ENCODE measurements around the gene PHAF1.
"Not testable (repeated sequence)": the region's sequence is repeated elsewhere in the genome, so short reads cannot be mapped to it uniquely, and the experiment has no call there.

The PHAF1 gene

GRCh38 chr16:67105881-67106280, 3.9 kb upstream of the PHAF1 start:
- FAIRE-seq = no peak

DNA sequence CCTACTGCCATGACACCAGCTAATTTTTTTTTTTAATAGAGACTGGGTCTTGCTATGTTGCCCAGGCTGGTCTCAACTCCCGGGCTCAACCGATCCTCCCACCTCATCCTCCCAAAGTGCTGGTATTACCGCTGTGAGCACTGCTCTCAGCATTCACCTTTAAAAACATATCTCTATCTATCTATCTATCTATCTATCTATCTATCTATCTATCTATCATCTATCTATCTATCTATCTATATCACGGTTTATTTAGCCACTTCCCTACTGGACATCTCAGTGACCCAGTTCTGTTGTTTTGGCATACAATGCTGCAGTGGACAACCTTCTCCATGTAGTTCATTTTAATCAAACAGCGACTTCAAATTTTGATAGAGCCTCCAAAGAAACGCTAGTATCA, 1.3 kb upstream of the PHAF1 start:
- FAIRE-seq = no peak

GRCh38 chr16:67108931-67109406, 772 bp upstream of the PHAF1 start:
- no peak for FAIRE-seq

DNA sequence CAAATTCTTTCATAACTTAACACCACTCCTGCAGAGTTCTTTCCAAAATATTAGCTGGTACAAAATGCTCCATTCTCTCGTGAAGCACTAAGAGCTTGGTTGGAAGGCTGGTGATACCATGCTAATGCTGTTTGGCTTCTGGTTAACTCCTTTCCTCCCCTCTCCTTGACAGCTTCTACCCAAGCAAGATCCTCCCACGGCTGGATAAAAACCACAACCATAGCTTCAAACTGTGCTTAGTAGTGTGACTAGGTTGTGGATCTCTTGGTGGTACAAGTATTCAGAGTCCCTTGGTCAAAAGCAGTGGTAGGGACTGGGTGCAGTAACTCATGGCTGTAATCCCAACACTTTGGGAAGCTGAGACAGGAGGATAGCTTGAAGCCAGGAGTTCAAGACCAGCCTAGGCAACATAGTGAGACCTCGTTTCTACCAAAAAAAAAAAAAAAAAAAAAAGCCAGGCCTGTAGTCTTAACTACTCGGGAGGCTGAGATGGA, 2.3 kb downstream of the PHAF1 start:
- no peak for FAIRE-seq

- no peak for FAIRE-seq
Observed at GRCh38 chr16:67112591-67113399, 3.1 kb downstream of the PHAF1 start.

DNA sequence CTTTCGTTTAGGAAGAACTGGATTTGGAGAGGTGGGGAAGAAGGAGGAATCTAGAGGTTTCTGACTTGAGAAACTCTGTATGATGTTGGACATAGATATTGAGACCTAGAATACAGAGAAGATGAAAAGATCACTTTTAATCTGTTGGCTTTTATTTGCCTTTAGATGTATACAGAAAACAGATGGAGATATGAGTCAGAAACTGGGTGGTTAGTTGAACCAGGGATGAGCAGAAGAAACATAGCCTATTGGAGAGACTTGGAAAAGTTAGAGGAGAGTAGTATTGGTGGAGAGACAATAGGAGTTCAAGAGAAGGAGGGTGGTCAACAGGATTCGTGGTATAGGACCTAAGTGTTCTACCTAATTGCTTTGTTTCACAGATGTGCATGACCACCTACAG, 5.1 kb downstream of the PHAF1 start:
- FAIRE-seq = no peak

DNA sequence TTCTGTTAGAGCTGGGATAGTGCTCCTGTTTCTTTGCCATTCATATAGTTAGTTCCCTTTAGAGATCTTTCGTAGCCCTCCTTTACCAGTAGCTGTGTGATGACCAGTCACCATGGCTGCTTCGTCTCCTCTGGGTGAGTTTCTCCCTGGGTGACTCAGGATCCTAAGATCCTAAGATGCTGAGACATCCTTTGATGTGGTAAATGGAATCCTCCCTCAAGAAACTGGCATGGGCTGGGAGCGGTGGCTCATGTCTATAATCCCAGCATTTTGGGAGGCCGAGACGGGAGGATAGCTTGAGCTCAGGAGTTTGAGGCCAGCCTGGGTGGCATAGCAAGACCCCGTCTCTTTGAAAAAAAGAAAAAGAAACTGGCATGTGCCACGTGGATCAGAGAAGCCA, 5.9 kb downstream of the PHAF1 start:
- no peak for FAIRE-seq

DNA sequence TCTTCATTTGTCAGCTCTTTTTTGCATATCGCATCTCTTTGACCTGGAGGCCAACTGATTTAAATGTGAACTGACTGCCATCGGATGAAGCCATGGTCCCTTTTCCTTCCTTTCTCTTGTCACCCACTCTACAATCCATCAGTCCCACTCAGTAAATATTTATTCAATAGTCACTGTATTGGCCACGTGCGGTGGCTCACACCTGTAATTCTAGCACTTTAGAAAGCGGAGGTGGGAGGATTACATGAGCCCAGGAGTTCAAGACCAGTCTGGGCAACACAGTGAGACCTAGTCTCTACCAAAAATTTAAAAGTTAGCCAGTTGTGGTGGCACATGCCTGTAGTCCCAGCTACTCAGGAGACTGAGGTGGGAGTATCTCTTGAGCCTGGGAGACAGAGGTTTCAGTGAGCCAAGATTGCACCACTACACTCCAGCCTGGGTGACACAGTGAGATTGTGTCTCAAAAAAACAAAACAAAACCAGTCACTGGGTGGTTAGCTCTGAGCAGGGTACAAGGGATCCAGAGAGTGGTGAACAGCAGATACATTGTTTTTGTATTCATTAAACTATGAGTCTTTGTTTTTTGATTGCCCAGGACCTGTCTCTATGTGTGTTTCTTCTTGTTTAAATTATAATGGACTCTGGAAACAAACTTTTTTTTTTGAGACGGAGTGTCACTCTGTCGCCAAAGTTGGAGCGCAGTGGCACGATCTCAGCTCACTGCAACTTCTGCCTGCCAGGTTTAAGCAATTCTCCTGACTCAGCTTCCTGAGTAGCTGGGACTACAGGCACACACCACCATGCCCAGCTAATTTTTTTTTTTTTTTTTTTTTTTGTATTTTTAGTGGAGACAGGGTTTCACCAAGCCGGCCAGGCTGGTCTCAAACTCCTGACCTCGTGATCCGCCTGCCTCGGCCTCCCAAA, 6.9 kb downstream of the PHAF1 start:
- no peak for FAIRE-seq

DNA sequence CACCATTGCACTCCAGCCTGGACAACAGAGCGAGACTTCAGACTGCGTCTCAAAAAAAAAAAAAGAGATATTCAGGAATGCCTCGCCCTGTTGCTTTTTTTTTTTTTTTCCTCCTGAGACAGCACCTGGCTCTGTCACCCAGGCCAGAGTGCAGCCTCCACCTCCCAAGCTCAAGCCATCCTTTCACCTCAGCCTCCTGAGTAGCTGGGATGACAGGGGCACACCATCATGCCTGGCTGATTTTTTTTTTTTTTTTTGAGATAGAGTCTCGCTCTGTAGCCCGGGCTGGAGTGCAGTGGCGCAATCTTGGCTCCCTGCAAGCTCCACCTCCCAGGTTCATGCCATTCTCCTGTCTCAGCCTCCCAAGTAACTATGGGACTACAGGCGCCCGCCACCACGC, 8.0 kb downstream of the PHAF1 start:
- FAIRE-seq = no peak

DNA sequence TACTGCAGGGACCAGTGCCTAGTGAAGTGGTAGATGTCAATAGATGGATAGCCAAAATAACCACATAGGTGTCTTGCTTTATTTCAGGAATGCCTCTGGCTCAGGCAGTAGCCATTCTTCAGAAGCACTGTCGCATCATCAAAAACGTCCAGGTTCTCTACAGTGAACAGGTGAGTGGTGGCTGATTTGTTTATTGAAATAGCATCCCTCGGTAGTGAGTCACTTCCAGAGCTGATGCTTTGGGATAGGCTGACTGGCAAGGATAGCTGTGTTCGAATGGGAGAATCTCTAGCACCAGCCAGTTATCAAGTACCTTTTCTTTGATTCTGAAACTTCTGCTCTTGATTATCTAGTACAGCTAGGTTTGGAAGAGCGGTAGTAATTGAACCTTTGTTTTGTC, 10.3 kb downstream of the PHAF1 start:
- FAIRE-seq = no peak

- FAIRE-seq = not testable (repeated sequence)
Observed at GRCh38 chr16:67122799-67123198, 13.1 kb downstream of the PHAF1 start.

DNA sequence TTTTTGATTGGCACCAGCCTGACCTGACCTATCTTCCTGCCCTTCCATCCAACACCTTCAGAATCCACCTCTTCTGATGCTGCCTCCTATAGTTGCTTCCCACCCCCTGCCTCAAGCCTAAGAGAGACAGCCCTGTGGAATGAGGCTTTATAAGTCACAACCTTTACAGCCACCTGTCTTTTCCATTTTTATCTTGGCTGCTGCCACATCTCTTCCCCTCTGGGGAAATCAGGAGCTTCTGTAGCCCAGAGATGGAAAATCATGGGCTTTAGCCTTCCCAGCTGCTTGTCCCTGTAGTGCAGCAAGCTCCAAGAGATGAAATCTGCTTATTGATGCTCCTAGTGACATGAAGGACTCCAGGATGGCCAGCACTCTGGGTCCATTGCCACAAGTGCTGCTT, 18.7 kb downstream of the PHAF1 start:
- FAIRE-seq = no peak

GRCh38 chr16:67128887-67129286, 19.1 kb downstream of the PHAF1 start:
- no peak for FAIRE-seq

DNA sequence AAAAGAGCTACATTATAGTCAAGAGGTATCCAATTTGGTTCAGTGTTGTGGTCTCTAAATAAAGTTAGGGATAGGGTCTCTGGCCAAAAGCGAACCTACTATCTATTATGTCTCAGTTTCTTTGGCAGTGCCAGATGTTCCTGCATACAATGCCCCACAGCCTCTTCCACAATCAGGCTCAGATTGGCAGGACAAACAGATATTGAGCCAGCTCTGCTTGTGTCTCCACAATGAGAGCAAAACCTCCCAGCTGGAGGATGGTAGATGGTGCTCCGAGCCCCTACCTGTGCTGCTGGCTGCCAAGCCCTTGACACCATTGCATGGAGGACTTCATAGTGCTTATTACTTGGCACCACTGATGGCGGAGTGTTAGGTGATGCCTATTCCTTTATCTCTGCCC, 19.7 kb downstream of the PHAF1 start:
- FAIRE-seq = no peak

GRCh38 chr16:67137605-67138004, 27.9 kb downstream of the PHAF1 start:
- no peak for FAIRE-seq

- FAIRE-seq = no peak
Observed at GRCh38 chr16:67141391-67141790, 31.6 kb downstream of the PHAF1 start.

DNA sequence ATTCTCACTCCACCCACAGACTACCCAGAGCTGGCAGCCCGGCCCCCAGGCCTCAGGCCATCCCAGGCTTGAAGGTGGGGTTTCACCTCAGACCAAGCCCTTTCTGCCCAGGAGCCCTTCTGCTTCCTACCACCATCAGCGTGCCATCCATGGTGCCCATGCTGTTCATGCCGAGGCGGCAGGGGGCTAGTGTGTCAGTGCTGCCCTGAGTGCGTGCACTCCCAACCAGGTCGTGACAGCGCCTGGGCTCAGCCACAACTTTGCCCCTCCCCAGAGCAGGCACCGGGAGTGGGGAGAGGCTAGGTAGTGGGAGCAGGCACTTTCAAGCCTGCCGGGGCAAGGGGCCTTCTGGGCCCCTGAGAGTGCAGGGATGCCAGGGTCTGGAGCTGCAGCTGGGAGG, 32.6 kb downstream of the PHAF1 start:
- no peak for FAIRE-seq

GRCh38 chr16:67144943-67145342, 35.2 kb downstream of the PHAF1 start:
- FAIRE-seq = no peak

GRCh38 chr16:67145746-67146145, 36.0 kb downstream of the PHAF1 start:
- FAIRE-seq = no peak

DNA sequence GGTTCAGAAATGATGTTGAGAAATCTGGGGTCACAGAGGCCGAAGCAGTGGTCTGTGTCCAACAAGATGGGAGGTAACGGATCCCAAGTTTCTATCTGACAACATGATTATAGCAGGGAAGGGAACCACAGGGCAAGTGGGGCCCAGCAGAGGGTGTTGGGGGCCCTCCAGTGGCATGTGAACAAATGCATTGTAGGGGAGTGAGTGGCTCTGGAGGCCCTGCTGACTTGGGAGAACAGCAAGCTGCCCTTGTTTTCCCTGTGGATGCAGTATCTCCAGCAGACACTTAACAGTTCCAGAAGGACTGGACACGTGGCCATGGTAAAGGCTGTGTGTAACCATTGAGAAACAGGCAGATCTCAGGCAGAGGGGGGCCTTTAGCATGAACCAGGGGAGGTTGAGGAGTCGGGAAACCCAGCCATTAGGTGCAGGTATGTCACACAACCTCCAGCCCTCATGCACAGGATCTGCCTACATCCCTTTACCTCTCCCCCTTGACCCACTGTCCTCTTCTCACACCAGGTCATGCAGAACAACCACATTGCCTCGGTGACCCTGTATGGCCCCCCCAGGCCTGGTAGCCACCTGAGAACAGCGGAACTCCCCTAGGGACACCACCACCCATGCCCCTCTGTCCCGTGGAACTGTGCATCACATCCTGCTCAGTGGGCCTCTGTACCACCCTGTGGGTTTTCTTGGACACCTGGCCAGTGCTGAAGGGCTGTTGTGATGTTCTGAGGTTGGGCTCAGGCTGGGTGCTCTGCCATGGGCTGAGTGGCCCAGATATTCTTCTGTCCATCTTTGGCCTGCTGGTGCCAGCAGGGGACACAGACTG, 37.0 kb downstream of the PHAF1 start:
- FAIRE-seq = no peak

DNA sequence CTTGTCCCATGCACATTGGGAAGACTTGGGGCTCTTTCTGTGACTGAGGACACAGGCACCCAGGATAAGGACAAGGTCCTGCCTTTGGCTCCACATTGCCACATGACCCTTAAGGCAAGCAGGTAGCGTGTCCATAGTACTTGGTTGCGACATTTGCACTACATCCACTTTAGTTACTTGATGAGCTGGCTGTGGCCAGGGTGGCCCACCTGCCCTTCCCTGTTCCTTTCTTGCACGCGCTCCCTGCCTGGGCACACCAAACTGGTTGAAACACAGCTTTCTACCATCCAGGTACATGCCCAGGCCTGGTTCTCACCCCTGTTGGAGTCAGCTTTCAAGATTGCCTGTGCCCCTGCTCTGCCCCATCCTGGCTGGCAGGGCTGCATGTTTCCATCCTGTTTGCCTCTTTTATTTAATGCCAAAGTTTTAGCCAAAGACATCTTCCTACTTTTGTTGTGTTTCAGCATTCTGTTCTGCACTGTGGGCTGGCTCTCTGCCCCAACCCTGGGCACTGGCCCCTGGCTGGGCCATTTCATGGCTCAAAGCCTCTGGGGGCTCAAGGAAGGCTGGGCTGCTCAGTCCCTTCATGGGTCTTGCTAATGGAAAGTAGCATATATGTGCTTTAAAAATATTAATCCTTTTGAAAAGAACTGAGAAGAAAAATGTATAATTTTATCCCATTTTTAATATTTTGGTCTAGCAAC, 37.8 kb downstream of the PHAF1 start:
- no peak for FAIRE-seq

DNA sequence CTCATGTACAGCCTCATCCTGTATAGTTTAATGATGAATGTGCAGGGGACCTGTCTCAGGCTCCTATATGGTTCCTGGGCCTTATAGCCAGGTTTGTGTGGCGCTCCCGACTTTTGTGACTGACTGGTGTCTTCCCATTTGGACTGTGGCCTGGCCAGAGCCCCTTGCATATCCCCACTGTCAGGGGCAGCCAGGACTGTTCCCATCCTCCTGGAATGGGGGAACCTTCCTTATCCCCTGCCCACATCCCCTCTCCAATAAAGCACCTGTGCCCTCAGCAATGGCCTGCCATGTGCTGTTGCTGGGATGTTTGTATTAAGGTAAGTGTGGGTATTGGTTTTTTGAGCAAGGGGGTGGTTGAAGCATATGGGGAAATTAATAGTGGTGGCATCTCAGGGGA, 38.5 kb downstream of the PHAF1 start:
- FAIRE-seq = no peak
